GM19463 (cell line): ENCODE measurements around the gene KRTAP5-8.
"Not testable (repeated sequence)": the region's sequence is repeated elsewhere in the genome, so short reads cannot be mapped to it uniquely, and the experiment has no call there.

Source experiments
- ATAC-seq: cut with Tn5 transposase; IDR thresholded peaks from one replicate; pipeline ENCODE4 v1.9.1; 2021; ENCODE audit warnings: mild to moderate bottlenecking, moderate library complexity; ENCODE audit not compliant: unreplicated experiment

Gene KRTAP5-8

DNA sequence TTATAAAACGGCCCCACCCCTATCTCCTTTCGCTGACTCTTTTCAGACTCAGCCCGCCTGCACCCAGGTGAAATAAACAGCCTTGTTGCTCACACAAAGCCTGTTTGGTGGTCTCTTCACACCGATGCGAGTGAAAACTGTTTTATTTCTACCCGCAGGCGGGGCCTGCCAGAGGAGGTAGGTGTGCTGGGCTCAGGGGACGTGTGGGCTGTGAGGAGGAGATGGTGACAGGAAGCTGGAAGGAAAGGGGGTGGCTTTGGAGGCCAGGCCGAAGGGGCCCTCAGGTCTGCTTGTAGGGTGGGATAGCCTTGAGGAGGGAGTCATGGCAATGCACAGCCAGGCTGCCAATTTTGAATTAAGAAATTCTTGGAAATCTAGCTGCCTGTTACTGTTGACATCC is 32.0 kb upstream of the KRTAP5-8 start:
- ATAC-seq: no peak

DNA sequence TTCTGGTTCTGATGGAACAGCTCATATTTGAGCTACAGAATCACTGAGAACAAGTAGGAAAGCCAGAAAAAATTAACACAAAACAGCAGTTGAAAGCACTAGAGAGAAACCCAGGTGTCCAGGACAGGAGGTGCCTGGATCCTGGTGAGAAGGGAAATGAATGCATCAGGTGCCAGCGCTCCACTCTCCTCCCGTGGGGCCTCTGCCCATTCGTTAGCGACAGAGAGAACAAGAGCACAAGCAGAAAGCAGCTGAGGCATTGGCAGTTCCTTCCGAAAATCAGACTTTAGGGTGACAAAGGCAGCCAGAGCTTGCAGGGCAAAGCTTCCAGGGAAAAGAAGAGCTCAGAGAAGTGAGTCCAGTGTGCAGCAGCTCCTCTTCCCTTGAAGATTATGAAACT is 30.7 kb upstream of the KRTAP5-8 start:
- no peak for ATAC-seq

DNA sequence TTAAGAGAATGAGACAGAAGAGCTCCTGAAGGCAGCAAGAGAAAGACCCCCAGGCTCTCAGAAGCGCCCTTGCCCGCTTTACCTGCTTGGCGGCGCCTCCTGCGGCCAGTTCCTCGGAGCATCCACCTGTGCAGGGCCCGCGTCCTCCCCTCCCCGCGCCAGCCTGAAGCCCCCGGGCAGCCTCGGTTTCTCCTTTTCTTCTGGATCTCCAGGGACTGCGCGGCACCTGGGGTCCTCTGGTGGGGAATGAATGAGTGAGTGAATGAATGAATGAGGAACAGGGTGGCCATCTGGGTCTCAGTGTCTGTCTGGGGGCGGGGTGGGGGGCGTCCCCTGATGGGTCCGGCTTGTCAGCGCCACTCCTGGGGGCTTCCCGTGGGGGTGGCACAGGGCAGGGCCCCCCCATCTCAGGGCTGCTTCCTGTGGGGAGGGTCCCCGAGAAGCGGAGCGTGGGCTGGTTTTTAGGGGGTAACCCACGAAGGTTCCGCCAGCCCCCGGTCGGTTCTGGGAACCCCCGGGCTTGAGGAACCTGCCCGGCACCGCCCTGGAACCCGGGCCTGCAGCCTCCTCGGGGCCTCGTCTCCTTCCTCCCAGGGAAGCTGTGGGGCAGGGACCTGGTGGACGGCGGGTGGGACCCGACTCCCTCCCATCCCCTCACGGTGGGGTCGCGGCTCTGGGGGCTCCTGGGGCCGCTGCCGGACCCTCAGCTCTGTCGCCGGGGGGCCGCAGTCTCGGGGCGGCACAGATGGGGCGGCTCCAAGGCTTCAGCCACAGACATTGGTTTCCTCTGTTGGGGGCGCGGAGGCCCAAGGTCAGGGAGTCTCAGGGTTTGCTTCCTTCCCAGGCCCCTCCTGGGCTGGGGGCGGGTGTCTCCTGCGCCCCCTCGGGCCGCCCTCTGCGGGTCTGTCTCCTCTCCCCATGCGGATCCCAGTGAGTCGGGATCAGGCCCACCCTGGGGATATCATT is 19.0 kb upstream of the KRTAP5-8 start:
- no peak for ATAC-seq

DNA sequence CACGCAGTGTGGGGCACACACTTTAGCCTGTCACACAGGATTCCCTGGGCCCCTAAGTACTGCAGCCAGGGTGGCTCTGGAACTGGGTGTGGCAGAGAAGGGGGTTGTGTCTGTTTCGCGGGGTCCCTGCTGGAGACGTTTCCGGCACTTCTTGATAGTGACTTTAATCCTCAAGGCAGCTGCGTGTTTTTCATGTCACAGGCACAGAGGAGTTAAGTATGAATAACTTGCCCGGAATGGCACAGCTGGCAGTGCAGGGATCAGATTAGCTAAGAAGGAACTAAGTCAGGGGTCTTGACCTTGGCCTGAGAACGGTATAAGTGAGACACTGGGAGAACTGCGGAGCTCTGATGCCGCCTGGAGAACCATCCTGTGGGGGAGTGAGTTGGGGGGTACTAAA is 18.3 kb upstream of the KRTAP5-8 start:
- no peak for ATAC-seq

DNA sequence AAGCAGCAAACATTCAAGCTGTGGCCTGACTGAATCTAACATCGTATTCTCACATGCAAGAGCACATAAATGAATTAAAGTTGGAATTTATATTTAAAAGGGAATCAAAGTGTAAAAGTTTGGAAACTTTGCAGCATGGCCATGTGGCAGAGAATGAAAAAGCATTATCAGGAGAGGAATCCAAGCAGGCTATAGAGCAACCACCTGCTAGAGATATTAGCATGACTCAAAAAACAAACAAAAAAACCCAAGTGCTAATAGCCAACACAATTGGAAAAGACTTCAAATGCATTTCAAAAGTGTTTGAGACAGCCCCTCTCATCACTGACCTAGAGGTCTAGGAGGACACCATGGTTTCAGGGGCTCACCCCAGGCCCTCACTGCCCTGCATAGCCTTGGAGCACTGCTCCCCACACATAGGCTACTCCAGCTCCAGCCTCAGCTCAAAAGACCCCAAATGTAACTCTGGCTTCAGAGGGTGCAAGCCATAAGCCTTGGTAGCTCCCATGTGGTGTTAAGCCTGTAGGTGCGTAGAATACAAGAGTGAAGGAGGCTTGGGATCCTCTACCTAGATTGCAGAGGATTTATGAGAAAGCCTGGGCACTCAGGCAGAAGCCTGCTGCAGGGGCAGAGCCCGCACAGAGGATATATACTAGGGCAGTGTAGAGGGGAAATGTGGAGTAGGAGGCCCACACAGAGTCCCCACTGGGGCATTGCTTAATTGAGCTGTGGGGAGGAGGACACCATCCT is 12.5 kb upstream of the KRTAP5-8 start:
- no peak for ATAC-seq

DNA sequence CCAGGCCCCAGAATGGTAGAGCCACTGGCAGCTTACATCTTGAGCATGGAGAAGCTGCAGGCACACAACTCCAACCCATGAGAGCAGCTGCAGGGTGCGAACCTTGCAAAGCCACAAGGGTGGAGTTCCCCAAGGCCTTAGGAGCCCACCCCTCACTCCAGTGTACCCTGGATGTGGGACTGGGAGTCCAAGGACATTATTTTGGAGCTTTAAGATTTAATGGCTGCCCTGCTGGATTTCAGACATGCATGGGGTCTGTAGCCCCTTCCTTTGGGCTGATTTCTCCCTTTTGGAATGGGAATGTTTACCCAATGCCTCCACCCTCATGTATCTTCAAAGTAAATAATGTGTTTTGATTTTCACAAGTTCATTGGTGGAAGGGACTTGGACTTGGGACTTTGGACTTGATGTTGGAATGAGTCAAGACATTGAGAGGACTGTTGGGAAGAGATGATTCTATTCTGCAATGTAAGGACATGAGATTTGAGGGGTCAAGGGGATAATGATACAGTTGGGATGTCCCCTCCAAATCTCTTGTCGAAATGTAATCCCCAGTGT is 11.8 kb upstream of the KRTAP5-8 start:
- no peak for ATAC-seq

DNA sequence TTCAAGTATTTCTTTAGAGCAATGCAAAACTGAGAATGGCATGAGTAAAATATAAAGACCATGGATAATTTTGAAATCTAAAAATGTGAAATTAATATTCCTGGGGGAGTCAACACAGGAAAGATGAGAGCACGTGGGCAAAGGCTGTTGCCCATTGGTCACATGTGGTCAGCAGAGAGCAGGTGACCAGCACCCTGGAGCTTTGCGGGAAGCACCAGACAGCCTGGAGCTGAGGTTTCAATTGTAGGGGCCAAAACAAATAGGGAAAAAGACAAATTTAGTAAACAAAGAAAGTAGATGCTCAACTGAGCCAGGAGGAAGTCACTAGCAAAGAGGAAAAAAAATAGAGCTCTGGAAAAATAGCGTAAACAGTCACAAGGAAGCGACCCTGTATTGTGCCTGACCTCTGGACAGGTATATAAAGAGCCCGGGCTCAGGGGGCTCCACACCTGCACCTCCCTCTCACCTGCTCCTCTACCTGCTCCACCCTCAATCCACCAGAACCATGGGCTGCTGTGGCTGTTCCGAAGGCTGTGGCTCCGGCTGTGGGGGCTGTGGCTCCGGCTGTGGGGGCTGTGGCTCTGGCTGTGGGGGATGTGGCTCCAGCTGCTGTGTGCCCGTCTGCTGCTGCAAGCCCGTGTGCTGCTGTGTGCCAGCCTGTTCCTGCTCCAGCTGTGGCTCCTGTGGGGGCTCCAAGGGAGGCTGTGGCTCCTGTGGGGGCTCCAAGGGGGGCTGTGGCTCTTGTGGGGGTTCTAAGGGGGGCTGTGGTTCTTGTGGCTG is 10.8 kb upstream of the KRTAP5-8 start, which contains the start of gene KRTAP5-7:
TSS of gene KRTAP5-7 (plus strand) at position 472 of the 780 bp plus-strand sequence. CDS start at position 506, 34 bp downstream.
- not testable (repeated sequence) for ATAC-seq

DNA sequence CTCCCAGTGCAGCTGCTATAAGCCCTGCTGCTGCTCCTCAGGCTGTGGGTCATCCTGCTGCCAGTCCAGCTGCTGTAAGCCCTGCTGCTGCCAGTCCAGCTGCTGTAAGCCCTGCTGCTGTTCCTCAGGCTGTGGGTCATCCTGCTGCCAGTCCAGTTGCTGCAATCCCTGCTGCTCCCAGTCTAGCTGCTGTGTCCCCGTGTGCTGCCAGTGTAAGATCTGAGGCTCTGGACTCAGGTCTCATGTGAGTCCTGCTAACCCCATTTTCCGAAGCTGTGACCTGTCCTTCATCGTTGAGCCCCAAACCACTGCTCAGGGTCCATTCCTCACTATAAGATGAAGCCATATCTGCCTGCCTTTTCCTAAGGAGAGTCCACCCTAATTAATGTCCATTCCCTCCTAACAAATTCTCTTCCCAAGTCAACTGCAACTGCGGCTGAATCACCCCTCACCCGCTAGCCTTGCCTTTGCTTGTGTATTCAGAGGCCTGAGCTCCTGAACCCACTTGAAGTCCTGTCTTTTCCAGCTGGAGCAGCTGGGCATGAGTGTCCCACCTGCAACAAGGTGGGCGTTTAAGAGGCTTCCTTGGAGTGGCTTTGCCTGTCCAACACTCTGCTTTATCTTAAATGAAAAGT is 10.1 kb upstream of the KRTAP5-8 start:
- no peak for ATAC-seq

DNA sequence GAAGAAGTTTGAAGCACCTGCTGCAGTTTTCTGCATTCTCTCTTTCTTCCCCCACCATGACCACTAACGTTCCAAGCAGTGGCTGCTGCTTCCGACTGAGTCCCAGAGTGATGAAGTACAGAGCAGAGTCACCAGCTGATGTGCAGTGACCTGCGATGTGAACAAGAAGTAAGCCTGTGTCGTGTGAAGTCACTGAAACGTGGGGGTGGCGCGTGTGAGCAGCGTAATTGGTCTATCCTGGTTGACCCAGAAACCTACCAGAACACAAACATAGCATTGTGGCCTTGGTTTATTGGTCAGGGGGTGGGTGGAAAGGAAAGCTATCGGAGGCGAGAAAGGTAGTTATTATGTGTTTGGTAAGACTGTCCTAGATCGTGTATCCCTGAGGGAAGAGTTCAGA is 7.2 kb upstream of the KRTAP5-8 start:
- ATAC-seq: no peak

DNA sequence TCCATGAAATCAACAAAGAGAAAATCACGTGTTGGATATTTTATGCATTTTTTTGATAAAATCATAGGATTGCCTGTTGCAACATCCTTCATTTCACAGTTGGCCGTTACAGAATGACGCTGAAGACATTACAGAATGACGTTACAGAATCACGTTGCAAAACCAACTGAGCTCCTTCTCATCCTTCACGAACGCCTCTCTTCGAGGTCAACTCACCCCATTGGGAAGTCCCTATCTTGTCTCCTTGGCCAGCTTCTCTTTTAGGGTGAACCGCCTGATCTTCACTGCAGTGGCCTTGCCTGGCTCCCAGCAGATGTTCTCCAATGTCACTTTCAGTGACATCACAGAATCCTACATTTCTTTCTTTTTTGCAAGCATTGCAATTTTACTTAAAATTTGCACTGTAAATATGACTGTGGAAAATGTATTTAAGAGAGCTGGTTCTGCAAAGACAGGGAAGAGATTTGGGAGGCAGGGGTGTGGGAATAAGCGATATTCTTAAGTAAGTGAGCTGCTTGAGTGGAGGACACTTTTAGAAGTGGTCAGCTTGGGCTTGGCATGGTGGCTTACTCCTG is 5.7 kb upstream of the KRTAP5-8 start:
- no peak for ATAC-seq

DNA sequence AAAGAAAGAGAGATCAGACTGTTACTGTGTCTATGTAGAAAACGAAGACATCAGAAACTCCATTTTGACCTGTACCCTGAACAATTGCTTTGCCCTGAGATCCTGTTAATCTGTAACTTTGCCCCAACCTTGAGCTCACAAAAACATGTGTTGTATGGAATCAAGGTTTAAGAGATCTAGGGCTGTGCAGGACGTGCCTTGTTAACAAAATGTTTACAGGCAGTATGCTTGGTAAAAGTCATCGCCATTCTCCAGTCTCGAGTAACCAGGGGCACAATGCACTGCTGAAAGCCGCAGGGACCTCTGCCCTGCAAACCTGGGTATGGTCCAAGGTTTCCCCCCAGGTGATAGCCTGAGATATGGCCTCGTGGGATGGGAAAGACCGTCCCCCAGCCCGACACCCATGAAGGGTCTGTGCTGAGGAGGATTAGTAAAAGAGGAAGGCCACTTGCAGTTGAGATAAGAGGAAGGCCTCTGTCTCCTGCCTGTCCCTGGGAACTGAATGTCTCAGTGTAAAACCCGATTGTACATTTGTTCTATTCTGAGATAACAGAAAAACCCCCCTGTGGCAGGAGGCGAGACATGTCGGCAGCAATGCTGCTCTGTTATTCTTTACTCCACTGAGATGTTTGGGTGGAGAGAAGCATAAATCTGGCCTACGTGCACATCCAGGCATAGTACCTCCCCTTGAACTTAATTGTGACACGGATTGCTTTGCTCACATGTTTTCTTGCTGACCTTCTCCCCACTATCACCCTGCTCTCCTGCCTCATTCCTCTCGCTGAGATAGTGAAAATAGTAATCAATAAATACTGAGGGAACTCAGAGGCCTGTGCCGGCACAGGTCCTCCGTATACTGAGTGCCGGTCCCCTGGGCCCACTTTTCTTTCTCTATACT is 2.9 kb upstream of the KRTAP5-8 start:
- ATAC-seq: not testable (repeated sequence)

DNA sequence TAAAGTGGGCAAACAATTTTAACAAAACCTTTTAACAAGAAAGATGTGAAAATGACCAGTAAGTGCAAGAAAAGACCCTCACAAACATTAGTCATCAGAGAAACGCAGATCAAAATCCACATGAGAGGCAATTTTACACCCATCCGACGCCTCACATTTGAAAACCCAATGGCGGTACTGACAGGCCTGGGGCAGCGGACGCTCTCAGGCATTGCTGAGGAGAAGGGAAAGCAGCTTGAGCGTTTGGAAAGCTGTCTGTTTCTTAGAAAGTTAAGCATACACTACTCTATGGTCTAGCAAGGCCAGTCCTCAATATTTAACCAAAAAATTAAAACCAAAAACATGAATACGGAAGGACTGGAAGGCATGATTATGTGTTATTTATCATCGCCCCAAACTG is 2.0 kb upstream of the KRTAP5-8 start:
- ATAC-seq: no peak

DNA sequence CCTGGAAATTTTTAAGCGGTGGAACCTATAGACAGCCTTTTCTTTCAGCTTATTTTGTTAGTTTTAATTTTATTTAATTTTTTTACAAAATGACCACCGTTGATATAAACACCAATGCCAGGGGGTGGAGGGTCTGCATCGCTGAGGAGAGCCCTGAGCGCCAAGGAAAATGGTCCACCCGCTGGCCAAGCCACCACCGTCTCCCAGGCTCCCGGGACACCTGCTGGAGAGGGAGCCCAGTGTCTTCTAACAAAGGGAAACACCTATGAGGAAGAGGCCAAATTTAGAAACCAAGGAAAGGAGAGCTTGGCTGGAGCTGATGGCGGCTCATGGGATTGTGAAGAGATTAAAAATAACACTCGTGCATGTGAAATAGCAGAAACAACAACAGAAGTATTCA is 288 bp upstream of the KRTAP5-8 start:
- no peak for ATAC-seq

DNA sequence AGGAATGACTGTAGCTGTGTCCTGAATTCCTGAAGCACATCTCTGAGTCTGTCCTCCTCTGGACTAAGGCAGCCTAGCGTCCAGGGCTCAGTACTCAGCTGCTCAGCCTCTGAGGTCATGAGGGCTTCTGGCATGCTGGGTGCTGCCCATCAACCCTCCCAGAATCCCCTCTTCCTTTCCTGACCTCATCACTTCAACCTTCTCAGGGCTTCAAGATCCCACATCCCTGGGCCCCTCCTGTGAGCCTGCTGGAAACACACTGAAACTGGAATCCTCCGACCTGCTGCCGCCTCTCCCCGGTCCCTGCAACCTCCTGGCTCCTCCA is 803 bp downstream of the KRTAP5-8 start:
- ATAC-seq: no peak

DNA sequence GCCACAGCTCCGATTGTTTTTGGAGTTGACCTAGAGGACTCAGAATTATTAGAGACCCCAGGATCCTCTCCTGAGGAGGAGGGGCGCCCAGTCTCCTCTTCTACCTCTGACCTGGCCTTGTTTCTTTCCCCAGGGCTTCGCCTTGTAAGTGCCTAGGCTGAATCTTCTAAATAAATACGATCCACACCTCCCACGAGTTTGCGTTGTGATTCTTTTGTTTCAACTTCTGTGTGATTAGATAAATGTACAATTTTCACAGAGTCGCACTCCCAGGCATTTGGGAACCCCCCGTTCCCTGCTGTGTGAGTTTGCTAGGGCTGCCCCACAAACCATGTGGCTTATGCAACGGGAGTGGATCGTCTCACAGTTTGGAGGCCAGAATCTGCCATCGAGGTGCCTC is 1.2 kb downstream of the KRTAP5-8 start:
- ATAC-seq: no peak

DNA sequence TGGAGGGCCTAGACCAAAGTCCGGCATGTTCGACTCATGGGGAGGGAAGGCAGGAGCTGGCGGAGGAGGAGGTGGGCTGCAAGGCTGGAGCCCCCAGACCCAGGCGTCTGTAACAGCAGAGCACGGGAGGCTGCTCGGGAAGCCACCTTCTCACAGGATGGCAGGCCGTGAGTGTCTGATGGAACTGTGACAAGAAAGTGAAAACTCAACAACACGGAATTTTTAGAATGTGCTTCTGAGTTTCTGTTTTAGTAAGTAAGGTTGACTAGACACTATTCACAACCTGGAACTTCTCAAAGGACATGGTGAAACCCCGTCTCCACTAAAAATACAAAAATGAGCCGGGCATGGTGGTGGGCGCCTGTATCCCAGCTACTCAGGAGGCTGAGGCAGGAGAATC is 2.1 kb downstream of the KRTAP5-8 start:
- ATAC-seq: not testable (repeated sequence)

DNA sequence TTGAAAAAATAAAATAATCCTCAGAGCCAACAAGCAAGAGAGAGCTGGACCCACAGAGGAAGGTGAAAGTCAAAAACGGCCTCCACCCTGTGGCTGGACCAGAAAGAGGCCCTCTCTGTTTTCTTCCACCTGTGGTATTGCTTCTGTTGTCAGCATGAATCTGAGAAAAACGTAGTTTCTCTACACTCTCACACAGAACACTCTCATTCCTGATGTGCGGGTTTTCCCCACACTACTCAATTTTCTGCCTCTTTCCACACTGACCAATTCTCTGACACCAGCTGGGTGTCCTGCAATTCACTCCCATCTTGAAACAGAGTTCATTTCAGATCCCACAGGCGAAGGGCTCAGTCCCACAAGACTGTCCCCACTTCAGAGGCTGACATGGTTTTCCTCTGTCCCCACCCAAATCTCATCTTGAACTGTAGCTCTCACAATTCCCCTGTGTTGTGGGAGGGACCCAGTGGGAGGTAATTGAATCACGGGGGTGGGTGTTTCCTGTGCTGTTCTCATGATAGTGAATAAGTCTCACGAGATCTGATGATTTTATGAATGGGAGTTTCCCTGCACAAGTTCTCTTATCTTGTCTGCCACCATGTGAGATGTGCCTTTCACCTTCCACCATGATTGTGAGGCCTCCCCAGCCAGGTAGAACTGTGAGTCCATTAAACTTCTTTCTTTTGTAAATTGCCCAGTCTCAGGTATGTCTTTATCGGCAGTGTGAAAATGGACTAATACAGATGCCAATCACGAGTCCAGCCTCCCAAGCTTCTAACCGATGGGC is 2.9 kb downstream of the KRTAP5-8 start:
- ATAC-seq: not testable (repeated sequence)

DNA sequence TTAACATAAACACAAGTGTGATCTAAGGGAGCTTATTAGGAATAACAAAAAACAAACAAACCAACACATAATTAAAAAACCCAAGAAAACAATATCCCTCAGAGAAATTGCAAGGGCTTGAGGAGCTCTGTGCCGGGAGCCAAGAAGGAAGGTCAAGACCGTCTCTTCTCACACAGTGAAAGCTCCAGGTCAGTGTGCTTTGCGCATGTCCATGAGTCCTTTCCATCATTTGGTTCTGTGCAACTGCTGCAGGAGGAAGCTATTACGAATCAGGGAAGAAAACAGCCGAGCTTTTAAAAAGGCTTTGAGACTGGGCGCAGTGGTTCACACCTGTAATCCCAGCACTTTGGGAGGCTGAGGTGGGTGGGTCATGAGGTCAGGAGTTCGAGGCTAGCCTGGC is 4.6 kb downstream of the KRTAP5-8 start:
- no peak for ATAC-seq
